GM21717 (cell line): ENCODE results near the gene ZDHHC7.

Experiments used
- ATAC-seq: cut with Tn5 transposase; IDR thresholded peaks from one replicate; pipeline ENCODE4 v1.9.1; 2021; ENCODE audit warnings: mild to moderate bottlenecking, moderate library complexity; ENCODE audit not compliant: unreplicated experiment

ZDHHC7 gene

DNA sequence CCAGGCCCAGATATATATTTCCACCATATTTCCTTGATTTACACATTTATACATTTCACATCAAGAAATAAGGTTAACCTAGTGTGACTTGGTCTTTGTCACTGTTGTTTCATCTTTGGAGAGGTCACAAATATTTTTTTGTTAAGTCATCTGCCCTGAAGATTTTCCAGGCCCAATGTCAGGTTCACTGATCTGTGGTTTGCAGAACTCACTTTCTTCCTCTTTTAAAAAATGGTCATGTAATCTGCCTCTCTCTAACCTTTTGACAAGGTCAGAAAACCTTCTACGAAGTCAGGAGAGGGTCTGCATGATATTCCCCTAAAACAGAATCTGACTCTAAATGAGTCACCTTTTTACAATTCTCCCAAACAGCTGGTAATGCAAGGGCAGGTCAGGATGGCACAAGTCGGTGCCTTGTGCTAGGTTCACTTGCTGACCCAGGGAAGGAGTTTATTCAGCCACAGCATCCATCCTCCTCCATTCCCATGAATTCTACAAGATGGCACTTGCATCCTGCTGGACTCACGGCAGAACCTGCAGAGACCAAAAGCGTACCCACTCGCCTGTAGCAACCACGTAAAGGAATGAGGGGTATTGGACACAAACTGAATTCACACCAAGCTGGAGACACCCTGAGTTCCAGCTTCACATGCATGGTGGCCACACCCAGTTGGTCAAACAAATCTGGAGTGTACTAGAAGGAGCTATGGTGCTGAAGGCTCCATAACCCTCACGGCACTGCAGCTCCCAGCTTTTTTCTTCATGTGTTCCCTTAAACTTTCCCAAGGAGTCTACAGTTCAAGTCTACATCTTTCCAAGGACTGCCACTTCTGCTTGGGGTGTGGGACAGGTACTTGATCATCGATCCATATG lies 14.7 kb upstream of the ZDHHC7 start:
- no peak for ATAC-seq

DNA sequence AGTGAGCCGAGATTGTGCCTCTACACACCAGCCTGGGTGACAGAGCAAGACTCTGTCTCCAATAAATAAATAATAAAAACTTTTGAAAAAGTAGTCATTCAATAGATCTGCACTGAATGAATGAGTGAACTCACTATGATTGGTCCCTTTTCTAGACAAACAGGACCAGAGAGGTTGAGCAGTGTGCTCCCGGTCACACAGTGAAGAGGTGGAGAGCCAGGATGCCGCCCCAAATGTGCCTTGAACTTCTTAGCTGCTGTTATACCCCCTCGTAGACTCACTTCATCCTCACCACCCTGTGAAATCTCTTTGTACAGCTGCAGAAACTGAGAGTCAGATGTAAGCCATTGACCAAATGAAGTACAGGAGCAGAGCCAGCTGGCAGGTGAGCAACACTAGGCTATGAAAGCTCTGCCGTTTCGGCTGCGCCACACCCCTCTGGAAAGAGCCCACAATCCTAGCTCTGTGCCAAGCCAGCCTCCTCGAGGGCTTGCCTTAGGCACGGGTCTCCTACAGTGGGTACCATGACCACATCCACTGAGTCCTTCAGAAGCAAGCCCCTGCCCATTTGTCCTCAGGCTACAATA lies 8.4 kb upstream of the ZDHHC7 start:
- ATAC-seq, result no peak

DNA sequence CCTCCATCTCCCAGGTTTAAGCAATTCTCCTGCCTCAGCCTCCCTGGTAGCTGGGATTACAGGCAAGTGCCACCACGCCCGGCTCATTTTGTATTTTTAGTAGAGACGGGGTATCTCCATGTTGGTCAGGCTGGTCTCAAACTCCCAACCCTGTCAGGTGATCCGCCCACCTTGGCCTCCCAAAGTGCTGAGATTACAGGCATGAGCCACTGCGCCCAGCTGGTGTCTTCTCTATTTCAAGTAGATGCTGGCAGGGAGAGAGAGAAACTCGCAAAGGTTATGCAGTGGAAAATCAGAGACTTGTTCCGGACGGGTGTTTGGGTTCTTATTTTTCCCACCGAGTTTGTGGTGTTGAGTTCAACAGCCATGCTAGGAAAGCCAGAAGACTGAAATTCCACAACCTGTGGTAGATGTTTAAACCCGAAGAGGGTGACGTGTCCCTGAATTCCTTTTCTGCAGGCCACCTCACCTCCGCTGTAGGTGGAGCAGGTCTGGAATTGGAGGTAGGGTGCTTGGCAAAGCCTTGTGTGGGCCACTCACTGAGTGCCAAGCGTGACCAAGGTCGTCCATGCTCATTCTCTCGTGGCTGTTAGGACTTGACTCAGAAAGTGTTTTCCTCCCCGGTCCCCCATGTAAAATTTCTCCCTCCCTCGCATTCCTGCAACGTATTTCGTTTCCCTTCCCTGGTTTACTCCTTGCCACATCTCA lies 7.3 kb upstream of the ZDHHC7 start:
- no peak for ATAC-seq

DNA sequence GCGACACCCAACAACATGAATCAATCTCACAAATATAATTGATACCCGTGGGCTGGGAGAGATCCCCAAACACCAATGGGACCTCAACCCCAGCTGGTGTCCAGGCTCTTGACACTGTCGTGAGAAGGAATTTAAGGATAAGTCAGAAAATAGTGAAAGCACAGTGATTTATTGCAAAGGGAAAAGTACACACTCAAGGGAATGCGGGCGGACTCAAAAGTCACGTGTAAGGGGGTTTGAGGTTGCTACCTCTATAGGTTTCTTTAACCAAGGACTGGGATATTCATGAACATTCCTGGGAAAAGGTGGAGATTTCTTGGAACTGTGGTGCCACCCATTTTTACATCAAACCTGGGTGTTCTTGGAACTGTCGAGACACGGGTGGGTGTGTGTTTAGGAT lies 6.3 kb upstream of the ZDHHC7 start:
- ATAC-seq, result no peak

DNA sequence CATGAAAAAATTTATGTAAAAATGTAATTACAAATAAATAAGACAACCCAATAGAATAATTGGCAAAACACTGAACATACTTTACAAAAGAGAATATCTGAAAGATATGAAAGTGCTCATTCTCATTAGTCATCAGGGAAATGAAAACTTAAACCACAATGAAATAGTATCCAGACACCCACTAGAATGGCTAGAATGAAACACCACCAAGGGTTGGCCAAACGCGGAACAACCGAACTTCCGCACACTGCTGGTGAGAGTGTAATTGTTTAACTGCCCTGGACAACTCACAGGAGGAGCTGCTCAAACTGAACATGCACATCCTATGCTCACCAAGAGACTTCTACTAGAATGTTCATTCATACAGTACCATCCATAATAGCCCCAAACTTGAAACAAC lies 5.8 kb upstream of the ZDHHC7 start:
- no peak for ATAC-seq

DNA sequence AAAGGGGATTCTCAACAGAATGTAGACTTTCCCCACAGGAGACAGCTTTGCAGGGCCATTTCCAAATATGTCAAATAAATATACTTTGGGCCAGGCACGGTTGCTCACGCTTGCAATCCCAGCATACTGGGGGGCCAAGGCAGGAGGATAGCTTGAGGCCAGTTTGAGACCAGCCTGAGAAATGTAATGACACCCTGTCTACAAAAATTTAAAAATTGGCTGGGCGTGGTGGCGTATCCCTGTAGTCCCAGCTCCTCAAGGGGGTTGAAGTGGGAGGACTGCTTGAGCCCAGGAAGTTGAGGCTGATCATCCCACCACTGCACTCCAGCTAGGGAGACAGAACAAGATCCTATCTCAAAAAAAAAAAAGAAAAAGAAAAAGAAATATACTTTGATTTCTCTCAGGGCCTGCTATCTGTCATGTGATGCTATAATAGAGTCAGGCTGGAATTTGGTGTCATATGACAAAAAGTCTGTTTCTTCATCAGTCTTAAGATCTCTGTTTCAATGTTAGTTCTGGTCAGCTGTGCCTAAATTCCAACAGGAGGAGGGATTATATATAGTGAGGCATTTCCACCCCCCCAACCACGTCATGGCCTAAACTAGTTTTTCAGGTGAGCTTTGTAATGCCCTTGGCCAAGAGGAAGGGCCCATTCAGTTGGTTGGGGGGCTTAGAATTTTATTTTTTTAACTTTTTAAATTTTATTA lies 4.3 kb upstream of the ZDHHC7 start:
- ATAC-seq, result no peak

DNA sequence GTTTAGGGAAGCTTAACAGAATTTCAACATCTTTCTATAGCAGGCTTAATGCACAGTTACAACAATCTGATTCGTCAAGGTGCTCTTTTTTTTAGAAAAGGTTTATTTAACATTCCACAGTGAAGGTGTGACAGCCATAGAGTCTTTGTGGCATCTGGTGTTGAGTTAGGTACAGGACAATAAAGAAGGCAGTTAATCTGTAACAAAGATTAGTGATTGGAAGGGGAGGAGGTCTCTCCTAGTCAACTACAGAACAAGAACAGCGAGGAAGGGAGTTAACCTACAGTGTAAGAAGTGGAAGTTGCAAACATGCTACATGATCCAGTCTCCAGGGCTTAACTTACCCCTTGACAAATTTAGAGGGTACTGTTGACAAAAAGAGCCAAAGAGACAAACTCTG lies 3.0 kb upstream of the ZDHHC7 start:
- ATAC-seq, result no peak

DNA sequence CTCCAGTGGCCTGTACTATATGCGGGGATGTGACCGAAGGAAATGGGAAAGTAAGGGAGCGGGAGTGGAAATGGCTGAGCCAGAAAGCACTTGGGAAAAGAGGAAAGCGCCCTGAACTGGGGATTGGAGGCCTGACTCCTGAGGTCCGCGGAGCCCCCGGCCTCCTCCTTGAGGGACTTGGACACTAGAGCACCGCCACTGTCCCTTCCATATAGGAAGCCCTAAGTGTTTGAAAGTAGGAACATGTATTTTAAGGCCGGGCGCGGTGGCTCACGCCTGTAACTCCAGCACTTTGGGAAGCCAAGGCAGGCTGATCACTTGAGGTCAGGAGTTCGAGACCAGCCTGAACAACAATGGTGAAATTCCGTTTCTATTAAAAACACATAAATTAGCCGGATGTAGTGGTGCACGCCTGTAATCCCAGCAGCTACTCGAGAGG lies 530 bp upstream of the ZDHHC7 start:
- ATAC-seq, result peak; percentile 13

DNA sequence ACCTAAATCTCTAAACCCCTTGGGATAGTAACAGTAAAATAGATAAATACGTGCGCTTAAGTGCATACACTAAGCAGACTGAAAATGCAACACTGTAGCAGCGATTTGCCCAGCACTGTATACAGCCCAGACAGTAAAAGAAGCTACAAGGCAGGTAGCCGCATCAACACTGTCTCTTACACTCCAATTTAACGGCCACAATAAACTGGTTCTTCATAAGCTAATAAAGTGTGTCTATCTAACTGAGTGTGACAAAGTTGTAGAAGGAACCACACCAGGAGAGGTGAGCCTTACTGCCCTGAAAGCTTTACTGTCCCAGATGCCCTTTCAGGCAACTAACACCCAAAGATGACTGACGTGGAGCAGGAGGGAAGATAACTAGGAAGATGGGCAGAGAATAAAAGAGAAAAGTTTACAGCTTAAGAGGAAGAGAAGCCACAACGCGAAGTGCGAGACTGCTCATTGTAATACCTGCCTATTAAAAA lies 847 bp downstream of the ZDHHC7 start:
- no peak for ATAC-seq

DNA sequence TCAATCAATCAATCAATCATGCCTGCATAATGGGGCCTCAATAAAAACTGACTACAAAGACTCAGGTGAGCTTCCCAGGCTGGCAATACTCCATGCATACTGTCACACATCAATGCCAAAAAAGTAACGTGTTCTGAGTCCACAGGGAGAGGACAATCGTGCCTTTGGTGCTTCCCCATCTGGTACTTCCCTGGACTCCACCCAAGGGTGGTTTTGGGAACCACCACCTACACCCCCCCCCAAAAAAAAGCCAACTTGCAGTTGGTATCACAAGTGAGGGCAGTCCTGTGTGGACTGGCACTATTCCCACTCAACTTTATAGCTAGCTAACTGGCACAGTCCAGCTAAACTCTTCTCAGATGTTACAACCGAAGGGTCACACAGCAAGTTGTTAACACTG lies 3.1 kb downstream of the ZDHHC7 start:
- ATAC-seq, result no peak

DNA sequence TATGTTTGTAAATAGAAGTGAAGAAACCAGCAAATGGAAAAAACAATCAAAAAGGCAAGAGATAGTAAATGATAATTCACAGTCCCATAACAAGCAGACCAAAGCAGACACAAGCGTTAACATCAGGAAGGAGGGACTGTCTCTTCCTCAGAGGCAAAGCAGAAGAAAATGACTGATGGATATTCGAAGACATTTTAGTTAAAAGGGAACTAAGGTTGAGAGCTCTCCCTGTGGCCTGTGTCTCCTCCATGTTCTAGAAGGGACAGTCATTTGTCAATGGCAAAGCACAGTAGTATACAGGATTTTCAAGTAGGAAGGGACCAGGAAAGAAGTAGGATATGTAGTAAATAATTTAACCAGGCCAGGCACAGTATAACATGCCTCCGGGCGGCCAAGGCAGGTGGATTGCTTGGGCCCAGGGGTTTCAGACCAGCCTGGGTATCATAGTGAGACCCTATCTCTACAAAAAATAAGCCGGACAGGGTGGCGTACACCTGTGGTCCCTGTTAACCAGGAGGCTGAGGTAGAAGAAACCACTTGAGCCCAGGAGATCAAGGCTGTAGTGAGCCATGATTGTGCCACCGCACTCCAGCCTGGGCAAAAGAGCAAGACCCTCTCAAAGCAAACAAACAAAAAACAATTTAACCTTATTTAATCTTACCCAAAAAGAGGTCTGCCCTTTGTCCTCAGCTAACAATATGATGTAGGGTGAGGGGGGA lies 3.7 kb downstream of the ZDHHC7 start:
- ATAC-seq, result no peak

DNA sequence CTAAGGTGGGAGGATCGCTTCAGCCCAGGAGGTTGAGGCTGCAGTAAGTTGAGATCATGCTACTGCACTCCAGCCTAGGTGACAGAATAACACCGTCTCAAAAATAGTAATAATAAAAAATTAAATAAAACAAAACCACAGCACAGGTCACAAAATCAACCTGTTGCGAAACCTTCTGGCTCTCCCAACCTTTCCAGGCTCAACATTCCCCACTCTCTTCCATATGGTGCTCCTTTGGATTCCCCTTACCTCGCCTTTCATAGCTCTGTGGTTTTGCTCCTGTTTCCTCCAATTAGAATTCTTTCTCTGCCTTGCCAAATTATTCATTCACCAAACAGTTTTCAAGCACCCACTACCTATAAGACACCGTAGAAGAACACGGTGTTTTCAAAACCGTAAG lies 4.7 kb downstream of the ZDHHC7 start:
- ATAC-seq, result no peak

DNA sequence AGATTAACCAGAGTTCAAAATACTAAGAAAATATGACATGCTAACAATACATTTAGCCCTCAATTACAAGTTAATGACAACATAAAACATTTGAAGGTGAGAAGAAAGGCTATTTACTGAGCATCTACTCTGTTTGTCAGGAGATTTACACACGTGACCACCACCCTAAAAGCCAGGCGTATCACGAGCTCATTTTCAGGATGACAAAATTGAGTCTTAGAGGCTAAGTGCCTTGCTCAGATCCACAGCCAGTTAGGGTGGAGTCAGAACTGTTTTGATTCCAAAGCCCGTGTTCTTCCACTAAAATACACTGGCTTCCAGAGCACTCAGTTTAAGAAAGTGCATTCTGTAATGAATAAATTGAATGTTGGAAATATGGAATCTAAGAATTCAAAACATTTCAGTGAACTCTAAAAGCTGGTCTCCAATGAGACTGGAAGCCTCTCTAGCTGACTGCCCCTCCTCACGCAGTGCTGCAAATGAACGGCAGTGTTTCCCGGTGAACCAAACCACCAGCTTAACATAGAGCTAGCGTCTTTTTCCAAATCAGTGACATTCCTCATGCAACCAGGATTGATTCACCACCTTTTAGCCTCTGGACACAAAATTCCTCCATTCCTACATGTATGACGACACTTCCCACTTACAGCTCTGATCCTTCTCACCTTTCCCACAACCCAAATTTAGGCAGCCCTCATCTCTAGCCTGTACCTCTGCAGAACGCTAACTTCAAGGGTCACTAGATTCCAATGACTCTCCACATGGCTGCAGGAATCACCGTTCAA lies 5.9 kb downstream of the ZDHHC7 start:
- ATAC-seq, result no peak

DNA sequence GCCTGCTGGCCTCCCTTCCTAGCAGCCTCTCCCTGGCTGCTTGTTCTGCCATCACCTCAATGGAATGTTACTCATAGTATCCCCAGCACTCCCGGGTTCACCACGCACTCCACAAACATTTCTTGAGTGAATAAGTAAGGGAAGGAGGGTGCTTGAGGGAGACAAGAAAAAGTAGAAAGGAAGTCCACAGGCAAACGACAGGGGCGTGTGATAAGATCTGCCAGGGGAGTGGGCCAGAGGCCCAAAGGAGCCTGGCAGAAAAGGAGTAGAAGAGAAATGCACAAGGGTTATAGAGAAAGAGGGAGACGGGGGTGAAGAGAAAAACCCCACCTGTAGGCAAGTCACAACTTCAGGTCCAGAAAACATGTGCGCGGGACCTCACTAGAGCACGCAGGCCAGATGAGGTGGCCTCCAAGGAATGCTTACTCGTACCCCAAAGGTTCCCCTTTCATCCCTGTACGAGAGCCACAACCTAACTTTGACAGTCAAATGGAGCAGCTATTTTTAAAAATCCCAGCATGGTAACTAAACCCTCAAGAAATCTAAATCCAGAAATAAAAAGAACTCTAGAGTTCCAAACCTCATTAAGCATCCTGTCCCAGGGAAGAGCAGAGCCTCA lies 6.6 kb downstream of the ZDHHC7 start:
- ATAC-seq, result no peak

DNA sequence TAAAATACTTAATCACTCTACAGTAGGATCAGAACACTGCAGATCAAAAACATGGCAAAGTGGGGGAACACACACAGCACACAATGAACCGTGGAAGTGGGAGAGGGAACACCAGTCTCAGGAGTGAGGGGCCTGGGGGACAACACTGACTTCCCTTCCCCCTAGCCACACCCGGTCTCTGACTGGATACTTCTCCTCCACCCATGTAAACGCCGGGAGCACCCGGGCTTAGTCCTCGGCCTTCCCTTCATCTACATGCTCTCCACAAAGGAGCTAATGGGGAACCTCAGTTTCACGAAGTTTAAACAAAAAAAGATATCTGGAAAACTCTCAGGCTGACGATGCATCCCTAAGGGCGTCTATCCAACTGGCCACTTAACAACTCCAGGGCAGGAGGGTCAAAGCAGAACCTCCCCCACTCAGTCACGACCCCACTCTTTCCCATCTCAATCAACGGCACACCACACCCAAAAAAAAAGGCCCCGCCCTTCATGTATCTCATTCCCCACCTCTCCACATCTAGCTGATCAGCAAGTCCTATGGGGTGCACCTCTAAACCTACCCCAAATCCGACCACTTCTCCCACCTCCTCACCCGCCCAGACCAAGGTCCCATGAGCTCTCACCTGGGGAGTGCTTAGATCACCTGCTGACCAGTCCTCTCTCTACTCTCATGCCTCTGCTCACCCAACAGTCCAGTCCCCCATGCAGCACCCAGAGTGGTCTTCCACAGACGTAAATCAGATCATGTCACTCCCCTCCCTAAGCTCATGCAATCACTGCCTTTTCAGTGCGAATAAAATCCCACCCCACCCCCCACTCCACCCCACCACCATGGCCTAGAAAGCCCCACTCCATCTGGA lies 7.4 kb downstream of the ZDHHC7 start:
- no peak for ATAC-seq

DNA sequence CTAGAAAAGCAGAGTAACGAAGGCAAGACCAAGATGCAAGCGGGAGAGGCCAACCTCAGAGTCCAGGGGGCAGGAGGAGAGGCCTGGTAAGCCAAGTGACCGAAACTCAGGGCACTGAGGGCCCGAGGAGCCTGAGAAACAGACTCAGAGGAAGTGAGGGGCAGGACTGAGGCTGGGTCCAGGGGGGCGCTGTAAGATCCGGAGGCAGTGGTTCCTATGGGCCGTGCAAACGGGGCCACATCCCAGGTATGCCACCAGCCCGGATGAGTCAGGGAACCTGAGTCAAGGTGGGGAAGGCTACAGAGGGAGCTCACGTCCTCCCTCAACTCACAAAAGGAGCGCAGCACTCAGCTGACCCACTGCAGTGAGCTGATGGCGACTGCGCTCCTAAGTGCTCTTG lies 8.3 kb downstream of the ZDHHC7 start:
- ATAC-seq, result no peak

DNA sequence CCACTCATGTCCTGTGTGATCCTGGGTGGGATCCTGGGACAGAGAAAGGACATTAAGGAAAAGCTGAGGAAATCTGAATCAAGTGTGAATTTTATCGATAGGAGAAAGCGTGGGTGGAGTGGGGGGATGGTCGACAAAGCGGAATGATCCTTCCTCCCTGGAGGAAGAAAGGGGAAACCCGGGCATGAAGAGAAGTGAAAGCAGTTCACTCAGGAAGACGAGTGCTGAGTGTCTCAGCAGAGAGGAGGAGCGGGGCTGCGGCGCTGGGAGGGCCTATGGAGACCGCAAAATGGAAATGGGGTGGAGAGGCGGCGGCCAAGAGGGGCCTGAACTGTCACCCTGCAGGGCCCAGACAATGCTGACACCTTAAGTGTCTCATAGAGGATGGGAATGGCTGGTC lies 8.7 kb downstream of the ZDHHC7 start:
- no peak for ATAC-seq

DNA sequence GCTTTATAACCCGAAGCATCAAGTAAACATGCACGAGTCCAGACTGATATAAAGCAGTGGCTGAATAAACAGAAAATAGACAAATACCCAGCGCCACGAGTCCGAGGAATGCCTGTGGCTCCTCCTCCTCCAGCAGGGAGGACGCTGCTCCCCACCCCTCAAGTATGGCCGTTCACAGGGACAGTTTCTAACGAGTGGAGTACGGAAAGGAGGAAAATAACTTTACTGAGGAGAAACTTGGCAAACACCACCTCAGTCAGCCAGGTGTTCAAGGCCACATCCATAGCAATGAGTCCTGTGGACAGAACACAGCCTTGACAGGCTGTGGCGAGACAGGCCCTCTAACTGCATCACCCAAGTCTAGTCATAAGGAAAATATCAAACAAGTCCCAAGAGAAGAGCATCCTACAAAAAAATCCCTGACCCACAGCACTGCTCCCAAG lies 9.2 kb downstream of the ZDHHC7 start:
- ATAC-seq, result no peak
